Measurements from ENCODE around the gene PPFIA1. TPM values are rescaled to one million over a fixed set of nuclear protein-coding genes. Genes with fewer than 3 reads are reported as not detected.

The PPFIA1 gene
- polyA plus RNA-seq, 1 of the 3 experiments (the other 2 are of a cell fraction): 37.4 TPM

- Histone ChIP-seq H3K4me1 (ENCODE audit: control insufficient read depth in 1 of 2, insufficient read depth in 2 of 2, low read depth in 1 of 2, low read length in 1 of 2) (no peaks in the 10 kb centered on the region), H3K79me2 (ENCODE audit: insufficient read depth) (peaks cover 5% of the 10 kb centered on the region; the same call in 1 of the 2 replicates), H4K20me1 (ENCODE audit: insufficient read depth) (peaks cover 12% of the 10 kb centered on the region; the same call in 1 of the 2 replicates), H2AFZ (ENCODE audit: low read depth) (no peak overlapping the region), H3F3A (replicated peaks; ENCODE audit: insufficient read depth) (no peaks in the 10 kb centered on the region), H3K36me3 (replicated peaks in 1 of 2; ENCODE audit: control insufficient read depth in 1 of 2, insufficient read depth in 2 of 2, low read length in 1 of 2) (peaks cover 43 to 83% of the 10 kb centered on the region in 2 experiments), H3K4me3 (ENCODE audit: low read depth in 2 of 2, low read length in 1 of 2) (no peak overlapping the region), H3K27ac (ENCODE audit: low read depth in 2 of 2, low read length in 1 of 2) (no peak overlapping the region), H3K9me2 (no peaks in the 10 kb centered on the region), H3K9me3 (no peaks in the 10 kb centered on the region), H3K9ac (no peak overlapping the region), H3K27me3 (ENCODE audit: insufficient read depth) (no peaks in the 10 kb centered on the region), H3K4me2 (no peak overlapping the region)
- ChIA-PET CTCF (no interaction called here), POLR2A (no interaction called here)
- WGBS (ENCODE audit: low lambda C conversion rate): 99% methylated on average over 12 of the region's 12 CpGs
- DNase-seq: no peak
- no peak for TF ChIP-seq FOXM1 (IDR thresholded peaks at IDR 0.05; ENCODE audit: low read depth)
- no peak for TF ChIP-seq ZBTB33 (IDR thresholded peaks at IDR 0.05; ENCODE audit: borderline replicate concordance, low read depth)
- TF ChIP-seq RCOR1 (IDR thresholded peaks at IDR 0.05; ENCODE audit: low read length): no peak
- TF ChIP-seq RAD21 (IDR thresholded peaks at IDR 0.05; ENCODE audit: low read length): no peak
- TF ChIP-seq IRF3 (IDR thresholded peaks at IDR 0.05; ENCODE audit: low read depth, low read length): no peak
- no peak for TF ChIP-seq TCF12 (IDR thresholded peaks at IDR 0.05)
- no peak for TF ChIP-seq EP300 (IDR thresholded peaks at IDR 0.05; ENCODE audit: borderline replicate concordance in 1 of 2, low read depth in 1 of 2, low read length in 1 of 2)
Measured at GRCh38 chr11:70431611-70432010, 161.1 kb downstream of the PPFIA1 start.

GRCh38 chr11:70432065-70432464 is 161.6 kb downstream of the PPFIA1 start:
- H3K9me2 ChIP-seq: no peaks in the 10 kb centered on the region
- no peak for TF ChIP-seq RCOR1 (IDR thresholded peaks at IDR 0.05; ENCODE audit: low read length)
- no peak for TF ChIP-seq GATA2 (CRISPR knock-in tag; IDR thresholded peaks at IDR 0.05)
- no peak for TF ChIP-seq TAF1 (IDR thresholded peaks at IDR 0.05; ENCODE audit: borderline replicate concordance, low read depth, low read length)
- TF ChIP-seq CHD2 (IDR thresholded peaks at IDR 0.05; ENCODE audit: low read length, partially characterized antibody): no peak
- no peak for TF ChIP-seq ZBTB33 (IDR thresholded peaks at IDR 0.05; ENCODE audit: borderline replicate concordance, low read depth)
- no peak for TF ChIP-seq YY1 (IDR thresholded peaks at IDR 0.05; ENCODE audit: low read depth)
- no peak for DNase-seq
- 91% methylated on average over 15 of the region's 16 CpGs for WGBS (ENCODE audit: low lambda C conversion rate)
- peaks cover 5% of the 10 kb centered on the region; the same call in 1 of the 2 replicates for H3K79me2 ChIP-seq (ENCODE audit: insufficient read depth)
- no peak overlapping the region for H2AFZ ChIP-seq (ENCODE audit: low read depth)
- no peaks in the 10 kb centered on the region for H3K9me3 ChIP-seq
- H3K36me3 ChIP-seq (replicated peaks in 1 of 2; ENCODE audit: control insufficient read depth in 1 of 2, insufficient read depth in 2 of 2, low read length in 1 of 2): peaks cover 42 to 88% of the 10 kb centered on the region in 2 experiments
- CTCF ChIA-PET: no interaction called here
- H3K9ac ChIP-seq: no peak overlapping the region
- no peak overlapping the region for H3K4me2 ChIP-seq
- POLR2A ChIA-PET: no interaction called here
- H3K27me3 ChIP-seq (ENCODE audit: insufficient read depth): no peaks in the 10 kb centered on the region
- peaks cover 12% of the 10 kb centered on the region; the same call in 1 of the 2 replicates for H4K20me1 ChIP-seq (ENCODE audit: insufficient read depth)
- no peak overlapping the region for H3K27ac ChIP-seq (ENCODE audit: low read depth in 2 of 2, low read length in 1 of 2)
- H3K4me3 ChIP-seq (ENCODE audit: low read depth in 2 of 2, low read length in 1 of 2): no peak overlapping the region
- no peaks in the 10 kb centered on the region for H3K4me1 ChIP-seq (ENCODE audit: control insufficient read depth in 1 of 2, insufficient read depth in 2 of 2, low read depth in 1 of 2, low read length in 1 of 2)
- H3F3A ChIP-seq (replicated peaks; ENCODE audit: insufficient read depth): no peaks in the 10 kb centered on the region
